ENCODE measurements around the gene ZC3H4.

DNA sequence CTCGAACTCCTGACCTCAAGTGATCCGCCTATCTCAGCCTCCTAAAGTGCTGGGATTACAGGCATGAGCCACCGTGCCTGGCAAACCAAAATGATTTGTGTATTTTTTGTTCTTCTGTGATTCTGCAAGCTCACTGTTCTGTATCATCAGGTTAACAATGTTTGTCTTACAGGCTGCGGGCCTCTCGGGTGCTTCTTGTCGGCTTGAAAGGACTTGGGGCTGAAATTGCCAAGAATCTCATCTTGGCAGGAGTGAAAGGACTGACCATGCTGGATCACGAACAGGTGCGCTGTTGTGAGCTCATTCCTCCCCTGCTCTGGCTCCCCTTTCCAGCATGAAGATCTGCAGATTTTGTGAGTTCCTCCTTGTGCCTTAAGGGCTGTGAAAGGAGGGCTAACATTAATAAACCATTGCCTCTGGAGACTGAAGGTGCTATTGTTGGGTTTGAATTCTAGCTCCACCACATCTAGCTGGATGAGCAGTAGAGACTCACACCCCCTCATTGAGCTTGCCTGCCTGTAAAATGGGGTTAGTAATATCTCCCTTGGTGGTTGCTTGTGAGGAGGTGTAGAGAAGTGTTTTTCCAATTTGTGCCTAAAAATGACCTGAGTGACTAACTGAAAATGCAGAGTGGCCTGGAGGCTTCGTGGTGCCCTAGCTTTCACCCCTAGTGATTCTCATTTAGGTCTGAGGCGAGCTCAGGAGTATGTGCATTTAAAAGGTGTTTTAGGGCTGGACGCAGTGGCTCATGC lies 29.9 kb upstream of the ZC3H4 start:
- no peak for TF ChIP-seq POLR2A (IDR thresholded peaks at IDR 0.05; ENCODE audit: borderline replicate concordance, extremely low read depth, insufficient read depth, insufficient read length)
- TF ChIP-seq, protein P1, sequence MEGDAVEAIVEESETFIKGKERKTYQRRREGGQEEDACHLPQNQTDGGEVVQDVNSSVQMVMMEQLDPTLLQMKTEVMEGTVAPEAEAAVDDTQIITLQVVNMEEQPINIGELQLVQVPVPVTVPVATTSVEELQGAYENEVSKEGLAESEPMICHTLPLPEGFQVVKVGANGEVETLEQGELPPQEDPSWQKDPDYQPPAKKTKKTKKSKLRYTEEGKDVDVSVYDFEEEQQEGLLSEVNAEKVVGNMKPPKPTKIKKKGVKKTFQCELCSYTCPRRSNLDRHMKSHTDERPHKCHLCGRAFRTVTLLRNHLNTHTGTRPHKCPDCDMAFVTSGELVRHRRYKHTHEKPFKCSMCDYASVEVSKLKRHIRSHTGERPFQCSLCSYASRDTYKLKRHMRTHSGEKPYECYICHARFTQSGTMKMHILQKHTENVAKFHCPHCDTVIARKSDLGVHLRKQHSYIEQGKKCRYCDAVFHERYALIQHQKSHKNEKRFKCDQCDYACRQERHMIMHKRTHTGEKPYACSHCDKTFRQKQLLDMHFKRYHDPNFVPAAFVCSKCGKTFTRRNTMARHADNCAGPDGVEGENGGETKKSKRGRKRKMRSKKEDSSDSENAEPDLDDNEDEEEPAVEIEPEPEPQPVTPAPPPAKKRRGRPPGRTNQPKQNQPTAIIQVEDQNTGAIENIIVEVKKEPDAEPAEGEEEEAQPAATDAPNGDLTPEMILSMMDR (IDR thresholded peaks at IDR 0.05 in 2 of 3, conservative IDR thresholded peaks at IDR 0.05 in 1 of 3; ENCODE audit: borderline replicate concordance in 1 of 3, insufficient read depth in 1 of 3, low read depth in 2 of 3, low read length in 2 of 3), result no peak
- TF ChIP-seq SRF (IDR thresholded peaks at IDR 0.05; ENCODE audit: low read depth), result no peak
- no peak for TF ChIP-seq RAD21 (IDR thresholded peaks at IDR 0.05; ENCODE audit: low read depth)
- TF ChIP-seq, protein P2, sequence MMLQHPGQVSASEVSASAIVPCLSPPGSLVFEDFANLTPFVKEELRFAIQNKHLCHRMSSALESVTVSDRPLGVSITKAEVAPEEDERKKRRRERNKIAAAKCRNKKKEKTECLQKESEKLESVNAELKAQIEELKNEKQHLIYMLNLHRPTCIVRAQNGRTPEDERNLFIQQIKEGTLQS (IDR thresholded peaks at IDR 0.05), result no peak
- TF ChIP-seq EZH2 (IDR thresholded peaks at IDR 0.05), result no peak
- no peak for TF ChIP-seq POLR2AphosphoS5 (IDR thresholded peaks at IDR 0.05; ENCODE audit: low read depth, low read length)
- TF ChIP-seq, protein P3, sequence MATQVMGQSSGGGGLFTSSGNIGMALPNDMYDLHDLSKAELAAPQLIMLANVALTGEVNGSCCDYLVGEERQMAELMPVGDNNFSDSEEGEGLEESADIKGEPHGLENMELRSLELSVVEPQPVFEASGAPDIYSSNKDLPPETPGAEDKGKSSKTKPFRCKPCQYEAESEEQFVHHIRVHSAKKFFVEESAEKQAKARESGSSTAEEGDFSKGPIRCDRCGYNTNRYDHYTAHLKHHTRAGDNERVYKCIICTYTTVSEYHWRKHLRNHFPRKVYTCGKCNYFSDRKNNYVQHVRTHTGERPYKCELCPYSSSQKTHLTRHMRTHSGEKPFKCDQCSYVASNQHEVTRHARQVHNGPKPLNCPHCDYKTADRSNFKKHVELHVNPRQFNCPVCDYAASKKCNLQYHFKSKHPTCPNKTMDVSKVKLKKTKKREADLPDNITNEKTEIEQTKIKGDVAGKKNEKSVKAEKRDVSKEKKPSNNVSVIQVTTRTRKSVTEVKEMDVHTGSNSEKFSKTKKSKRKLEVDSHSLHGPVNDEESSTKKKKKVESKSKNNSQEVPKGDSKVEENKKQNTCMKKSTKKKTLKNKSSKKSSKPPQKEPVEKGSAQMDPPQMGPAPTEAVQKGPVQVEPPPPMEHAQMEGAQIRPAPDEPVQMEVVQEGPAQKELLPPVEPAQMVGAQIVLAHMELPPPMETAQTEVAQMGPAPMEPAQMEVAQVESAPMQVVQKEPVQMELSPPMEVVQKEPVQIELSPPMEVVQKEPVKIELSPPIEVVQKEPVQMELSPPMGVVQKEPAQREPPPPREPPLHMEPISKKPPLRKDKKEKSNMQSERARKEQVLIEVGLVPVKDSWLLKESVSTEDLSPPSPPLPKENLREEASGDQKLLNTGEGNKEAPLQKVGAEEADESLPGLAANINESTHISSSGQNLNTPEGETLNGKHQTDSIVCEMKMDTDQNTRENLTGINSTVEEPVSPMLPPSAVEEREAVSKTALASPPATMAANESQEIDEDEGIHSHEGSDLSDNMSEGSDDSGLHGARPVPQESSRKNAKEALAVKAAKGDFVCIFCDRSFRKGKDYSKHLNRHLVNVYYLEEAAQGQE (IDR thresholded peaks at IDR 0.05; ENCODE audit: low read depth), result no peak
